ENCODE results near the gene TFEC.
"Not testable (repeated sequence)": the region's sequence is repeated elsewhere in the genome, so short reads cannot be mapped to it uniquely, and the experiment has no call there.

TFEC gene

DNA sequence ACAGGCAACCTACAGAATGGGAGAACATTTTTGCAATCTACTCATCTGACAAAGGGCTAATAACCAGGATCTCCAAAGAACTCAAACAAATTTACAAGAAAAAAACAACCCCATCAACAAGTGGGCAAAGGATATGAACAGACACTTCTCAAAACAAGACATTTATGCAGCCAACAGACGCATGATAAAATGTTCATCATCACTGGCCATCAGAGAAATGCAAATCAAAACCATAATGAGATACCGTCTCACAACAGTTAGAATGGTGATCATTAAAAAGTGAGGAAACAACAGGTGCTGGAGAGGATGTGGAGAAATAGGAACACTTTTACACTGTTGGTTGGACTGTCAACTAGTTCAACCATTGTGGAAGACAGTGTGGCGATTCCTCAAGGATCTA, 100.8 kb downstream of the TFEC start:
- DNase-seq (ENCODE audit: low read depth), result not testable (repeated sequence)

DNA sequence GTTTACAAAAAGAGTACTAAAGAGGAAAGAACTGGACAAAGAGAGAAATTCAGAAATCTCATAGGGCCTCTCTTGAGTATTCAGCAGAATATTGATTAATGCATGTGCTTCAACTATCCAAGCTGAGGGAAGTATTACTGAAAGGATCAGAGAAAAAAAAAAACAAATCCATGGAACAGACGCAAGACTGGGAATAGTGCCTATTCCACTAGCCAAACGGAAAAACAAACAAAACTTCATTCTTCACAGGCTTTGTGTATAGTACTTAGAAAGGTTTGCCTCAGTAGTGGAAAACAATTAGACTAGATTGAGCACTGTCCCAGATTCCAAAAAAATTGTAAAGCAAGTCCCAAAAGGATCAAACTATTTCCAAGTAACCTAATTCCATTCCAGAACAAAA, 106.2 kb downstream of the TFEC start:
- no peak for DNase-seq (ENCODE audit: low read depth)

DNA sequence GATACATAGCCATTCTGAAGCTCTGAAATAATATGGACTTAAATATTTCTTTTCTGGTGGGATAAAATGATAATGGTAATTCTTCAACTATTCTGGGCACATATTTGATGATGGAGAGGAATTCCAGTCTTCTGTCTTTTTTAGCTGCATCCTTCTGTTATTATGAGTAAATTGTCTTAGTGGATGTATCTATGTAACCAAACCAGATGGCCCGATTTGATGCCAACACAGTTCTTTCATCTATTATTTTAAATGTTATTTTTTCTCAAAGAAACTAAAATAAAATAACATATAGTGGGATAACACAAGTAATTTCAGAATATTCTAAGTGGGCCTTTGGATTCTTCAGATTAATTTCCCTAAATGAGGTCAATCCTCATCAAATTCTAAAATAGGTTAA, 110.2 kb downstream of the TFEC start:
- DNase-seq (ENCODE audit: low read depth), result no peak

DNA sequence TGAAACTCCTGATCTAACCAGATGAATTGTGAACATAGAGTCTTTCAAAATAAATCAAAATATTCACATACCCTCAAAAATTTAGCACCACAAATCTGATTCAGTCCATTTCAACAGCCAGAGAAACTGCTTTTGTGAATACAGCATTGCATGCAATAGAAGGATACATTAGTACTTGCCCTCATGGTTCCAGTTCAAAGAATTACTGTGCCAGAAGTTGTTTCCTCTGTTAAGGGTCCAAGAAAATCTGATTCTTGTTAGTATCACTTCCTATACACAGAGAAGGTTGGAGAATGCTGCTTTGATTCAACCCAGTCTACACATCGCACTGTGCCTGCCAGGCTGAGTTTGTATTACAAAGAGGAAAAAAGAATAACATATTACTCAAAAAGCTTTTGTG, 115.6 kb downstream of the TFEC start:
- DNase-seq (ENCODE audit: low read depth), result no peak

DNA sequence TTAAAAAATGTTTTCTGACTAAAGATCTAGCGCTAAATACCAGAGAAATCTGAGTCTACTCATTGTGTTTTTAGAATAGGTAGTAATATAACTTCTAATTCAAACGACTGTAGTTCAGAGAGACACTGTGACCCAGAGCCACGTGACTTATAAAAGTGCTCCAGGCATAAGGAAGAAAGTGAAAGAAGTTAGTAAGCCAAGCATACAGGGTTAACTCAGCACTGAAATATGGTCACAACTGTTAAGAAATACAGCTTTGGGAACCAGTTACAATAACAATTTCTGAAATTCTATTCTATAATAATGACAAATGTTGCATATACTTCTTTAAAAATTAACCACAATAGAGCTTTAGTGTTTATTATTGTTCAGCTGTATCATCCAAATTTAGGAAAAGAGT, 119.1 kb downstream of the TFEC start:
- no peak for DNase-seq (ENCODE audit: low read depth)

DNA sequence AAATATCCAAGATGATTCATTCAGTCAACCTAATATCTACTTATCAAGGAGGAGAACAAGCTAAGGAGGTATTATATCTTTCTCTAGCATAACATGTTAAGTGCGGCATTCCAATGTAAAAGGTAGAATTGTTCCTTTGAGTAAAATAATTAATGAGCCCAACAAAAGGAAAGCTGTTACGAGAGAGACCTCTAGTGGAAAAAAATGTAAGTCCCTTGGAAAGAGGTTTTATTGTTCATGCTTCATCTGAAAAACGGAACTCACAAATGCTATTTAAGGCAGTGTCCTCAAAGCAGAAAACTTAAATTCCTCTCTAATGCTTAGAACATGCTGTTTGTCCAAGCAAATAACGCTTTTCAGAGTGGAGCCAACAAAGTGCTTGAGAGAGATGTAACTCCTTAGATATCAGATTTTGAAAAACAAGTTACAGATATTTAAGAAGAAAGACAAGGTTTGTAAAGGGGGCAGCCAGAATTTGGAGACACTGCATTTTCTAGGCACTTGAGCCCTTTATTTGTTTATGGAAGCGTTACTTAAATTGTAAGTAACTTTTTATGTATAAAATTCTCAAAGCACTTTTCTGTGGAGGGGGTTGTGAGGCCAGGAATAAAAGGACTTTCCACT, 119.9 kb downstream of the TFEC start:
- DNase-seq (ENCODE audit: low read depth), result peak; percentile 3

DNA sequence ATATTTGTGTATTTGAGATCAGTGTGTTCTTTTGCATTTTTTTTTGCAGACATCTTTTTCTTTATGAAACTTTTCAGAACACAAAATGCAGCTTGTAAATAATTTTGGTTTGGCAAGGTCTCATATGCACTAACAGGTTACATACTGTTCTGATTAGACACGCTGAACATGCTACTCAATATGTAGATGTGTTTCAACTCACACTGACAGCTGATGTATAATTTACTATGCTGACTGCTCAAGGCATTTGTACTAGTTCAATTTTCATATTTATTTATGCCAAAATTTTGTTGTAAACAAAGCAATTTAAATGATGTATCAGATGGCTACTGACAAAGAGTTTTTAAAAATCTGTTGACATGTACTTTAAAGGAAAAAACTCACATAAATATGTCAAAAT, 123.8 kb downstream of the TFEC start:
- DNase-seq (ENCODE audit: low read depth), result no peak

DNA sequence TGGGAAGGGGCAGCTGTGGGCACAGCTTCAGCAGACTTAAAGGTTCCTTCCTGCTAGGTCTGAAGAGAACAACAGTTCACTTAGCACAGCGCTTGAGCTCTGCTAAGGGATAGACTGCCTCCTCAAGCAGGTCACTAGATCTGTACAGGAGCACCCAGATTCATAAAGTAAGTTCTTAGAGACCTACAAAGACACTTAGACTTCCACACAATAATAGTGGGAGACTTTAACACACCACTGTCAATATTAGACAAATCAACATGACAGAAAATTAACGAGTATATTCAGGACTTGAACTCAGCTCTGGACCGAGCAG, 140.9 kb downstream of the TFEC start:
- no peak for DNase-seq (ENCODE audit: low read depth)

DNA sequence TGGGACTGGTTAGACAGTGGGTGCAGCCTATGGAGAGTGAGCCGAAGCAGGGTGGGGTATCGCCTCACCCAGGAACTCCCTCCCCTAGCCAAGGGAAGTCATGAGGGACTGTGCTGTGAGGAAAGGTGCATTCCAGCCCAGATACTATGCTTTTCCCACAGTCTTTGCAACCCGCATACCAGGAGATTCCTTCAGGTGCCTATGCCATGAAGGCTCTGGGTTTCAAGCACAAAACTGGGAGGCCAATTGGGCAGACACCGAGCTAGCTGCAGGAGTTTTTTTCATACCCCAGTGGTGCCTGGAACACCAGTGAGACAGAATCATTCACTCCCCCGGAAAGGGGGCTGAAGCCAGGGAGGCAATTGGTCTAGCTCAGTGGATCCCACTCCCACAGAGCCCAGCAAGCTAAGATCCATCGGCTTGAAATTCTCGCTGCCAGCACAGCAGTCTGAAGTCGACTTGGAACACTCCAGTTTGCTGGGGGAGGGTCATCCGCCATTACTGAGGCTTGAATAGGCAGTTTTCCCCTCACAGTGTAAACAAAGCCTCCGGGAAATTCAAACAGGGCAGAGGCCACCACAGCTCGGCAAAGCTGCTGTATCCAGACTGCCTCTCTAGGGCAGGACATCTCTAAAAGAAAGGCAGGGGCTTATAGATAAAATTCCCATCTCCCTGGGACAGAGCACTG, 141.4 kb downstream of the TFEC start:
- DNase-seq (ENCODE audit: low read depth), result no peak

DNA sequence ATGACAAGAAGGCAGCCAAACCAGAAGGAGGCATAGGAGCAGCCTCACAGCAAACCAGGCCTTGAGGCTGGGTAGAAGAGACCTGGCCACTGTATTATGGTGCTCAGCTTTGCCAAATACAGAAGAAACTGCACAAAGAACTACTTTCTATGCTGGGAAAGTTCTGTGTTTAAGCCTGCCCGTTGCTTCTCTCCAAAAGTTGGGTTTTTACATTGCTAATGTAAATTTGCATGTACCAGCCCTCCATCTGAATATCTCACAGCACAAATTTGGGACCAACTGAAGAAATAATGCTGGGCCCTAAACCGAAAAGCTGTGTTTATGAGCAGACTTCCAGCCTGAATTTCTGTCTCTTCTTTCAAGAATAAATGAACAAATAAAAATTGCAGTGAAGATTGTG, 145.0 kb downstream of the TFEC start:
- DNase-seq (ENCODE audit: low read depth), result no peak
